Stomach (tissue), 4 donors: ENCODE measurements around the gene TFEB.

Experiments
- CTCF ChIP-seq, 7 experiments: fragments of 450-650 bp in 4 of 7; fragments of 200-600 bp in 3 of 7; sonication (generic) in 3 of 7; IDR thresholded peaks; one replicate each; pipeline ENCODE4 v1.5.1; 2016 to 2019; ENCODE audit warnings: antibody characterized with exemption in 7 of 7, control low read depth in 2 of 7, mild to moderate bottlenecking in 1 of 7
- EP300 ChIP-seq: sonication (generic); formaldehyde crosslinking; IDR thresholded peaks from one replicate; pipeline ENCODE4 v1.6.1; 2017; ENCODE audit warnings: antibody characterized with exemption
- POLR2A ChIP-seq, 4 donors: fragments of 450-650 bp; IDR thresholded peaks; one replicate each; pipeline ENCODE4 v1.6.1; 2016; ENCODE audit warnings: antibody characterized with exemption in 4 of 4, control low read depth in 2 of 4, mild to moderate bottlenecking in 1 of 4, moderate library complexity in 1 of 4

GRCh38 chr6:41712651-41713103 lies 22.7 kb downstream of the TFEB start:
- TF ChIP-seq POLR2A (IDR thresholded peaks at IDR 0.05) (no peak), CTCF (IDR thresholded peaks at IDR 0.05) (no peak), EP300 (no peak)
